Cardiac muscle cell (in vitro differentiated cells and primary cell): Measurements from ENCODE around the gene AHRR. TPM values are rescaled to one million over a fixed set of nuclear protein-coding genes. Genes with fewer than 3 reads are reported as not detected.

Experiments
- DNase-seq, 2 donors: peaks; one replicate each; pipeline versions ENCODE4 v3.0.0 to v3.0.0-alpha.2; 2010 to 2017; ENCODE audit warnings: low read depth in 1 of 2, low spot score in 1 of 2
- H3K27ac ChIP-seq: fragments of 200-600 bp; sonication (generic); 2 replicates; pipeline ENCODE4 v1.5.1; 2016
- H3K27me3 ChIP-seq: fragments of 200-600 bp; sonication (generic); 2 replicates; pipeline ENCODE4 v1.6.0; 2016; ENCODE audit warnings: control low read depth
- H3K36me3 ChIP-seq: fragments of 200-600 bp; sonication (generic); 2 replicates; pipeline ENCODE4 v1.5.1; 2016; ENCODE audit warnings: control low read depth
- H3K4me1 ChIP-seq: fragments of 200-600 bp; sonication (generic); 2 replicates; pipeline ENCODE4 v1.8.1; 2017; ENCODE audit warnings: low read depth, mild to moderate bottlenecking, mixed run types
- H3K4me3 ChIP-seq: fragments of 200-600 bp; sonication (generic); 2 replicates; pipeline ENCODE4 v1.5.1; 2016; ENCODE audit warnings: mild to moderate bottlenecking
- H3K9me3 ChIP-seq: fragments of 200-600 bp; sonication (generic); 2 replicates; pipeline ENCODE4 v1.5.1; 2017; ENCODE audit warnings: low read depth, mild to moderate bottlenecking, control low read depth
- polyA plus RNA-seq: library from polyadenylated mRNA; unstranded; fragments of >200 nt; fragmentation: Nextera tagmentation; extraction: Ambion mirVana; gene quantifications from 2 replicates; pipeline ENCODE4 v1.2.1, GENCODE V29; 2016
- total RNA-seq: library from RNA; depleted of rRNA; stranded (reverse); fragments of >200 nt; gene quantifications from 2 replicates; pipeline ENCODE4 v1.2.3, GENCODE V29; 2016
- TF ChIP-seq, protein P1 (sequence below): IDR thresholded peaks from 2 replicates; pipeline ENCODE4 v1.5.1; 2012; ENCODE audit warnings: low read depth, mild to moderate bottlenecking, low read length

Gene AHRR
- total and polyA plus RNA-seq, 2 experiments from 2014 or later = 0.99 to 1.4 TPM

GRCh38 chr5:386432-387341 is 65.2 kb downstream of the AHRR start:
- TF ChIP-seq, protein P1, sequence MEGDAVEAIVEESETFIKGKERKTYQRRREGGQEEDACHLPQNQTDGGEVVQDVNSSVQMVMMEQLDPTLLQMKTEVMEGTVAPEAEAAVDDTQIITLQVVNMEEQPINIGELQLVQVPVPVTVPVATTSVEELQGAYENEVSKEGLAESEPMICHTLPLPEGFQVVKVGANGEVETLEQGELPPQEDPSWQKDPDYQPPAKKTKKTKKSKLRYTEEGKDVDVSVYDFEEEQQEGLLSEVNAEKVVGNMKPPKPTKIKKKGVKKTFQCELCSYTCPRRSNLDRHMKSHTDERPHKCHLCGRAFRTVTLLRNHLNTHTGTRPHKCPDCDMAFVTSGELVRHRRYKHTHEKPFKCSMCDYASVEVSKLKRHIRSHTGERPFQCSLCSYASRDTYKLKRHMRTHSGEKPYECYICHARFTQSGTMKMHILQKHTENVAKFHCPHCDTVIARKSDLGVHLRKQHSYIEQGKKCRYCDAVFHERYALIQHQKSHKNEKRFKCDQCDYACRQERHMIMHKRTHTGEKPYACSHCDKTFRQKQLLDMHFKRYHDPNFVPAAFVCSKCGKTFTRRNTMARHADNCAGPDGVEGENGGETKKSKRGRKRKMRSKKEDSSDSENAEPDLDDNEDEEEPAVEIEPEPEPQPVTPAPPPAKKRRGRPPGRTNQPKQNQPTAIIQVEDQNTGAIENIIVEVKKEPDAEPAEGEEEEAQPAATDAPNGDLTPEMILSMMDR = no peak
- Histone ChIP-seq H3K9me3 (no peaks in the 10 kb centered on the region), H3K27me3 (no peaks in the 10 kb centered on the region), H3K4me3 (no peak overlapping the region), H3K27ac (no peak overlapping the region), H3K4me1 (no peaks in the 10 kb centered on the region), H3K36me3 (no peaks in the 10 kb centered on the region)
- DNase-seq = peak in 1 of 2 donors; percentile 52

GRCh38 chr5:387491-388265 is 66.2 kb downstream of the AHRR start:
- TF ChIP-seq, protein P1 = no peak
- Histone ChIP-seq H3K27me3 (no peaks in the 10 kb centered on the region), H3K9me3 (no peaks in the 10 kb centered on the region), H3K36me3 (no peaks in the 10 kb centered on the region), H3K4me3 (no peak overlapping the region), H3K27ac (no peak overlapping the region), H3K4me1 (no peaks in the 10 kb centered on the region)
- DNase-seq = no peak

DNA sequence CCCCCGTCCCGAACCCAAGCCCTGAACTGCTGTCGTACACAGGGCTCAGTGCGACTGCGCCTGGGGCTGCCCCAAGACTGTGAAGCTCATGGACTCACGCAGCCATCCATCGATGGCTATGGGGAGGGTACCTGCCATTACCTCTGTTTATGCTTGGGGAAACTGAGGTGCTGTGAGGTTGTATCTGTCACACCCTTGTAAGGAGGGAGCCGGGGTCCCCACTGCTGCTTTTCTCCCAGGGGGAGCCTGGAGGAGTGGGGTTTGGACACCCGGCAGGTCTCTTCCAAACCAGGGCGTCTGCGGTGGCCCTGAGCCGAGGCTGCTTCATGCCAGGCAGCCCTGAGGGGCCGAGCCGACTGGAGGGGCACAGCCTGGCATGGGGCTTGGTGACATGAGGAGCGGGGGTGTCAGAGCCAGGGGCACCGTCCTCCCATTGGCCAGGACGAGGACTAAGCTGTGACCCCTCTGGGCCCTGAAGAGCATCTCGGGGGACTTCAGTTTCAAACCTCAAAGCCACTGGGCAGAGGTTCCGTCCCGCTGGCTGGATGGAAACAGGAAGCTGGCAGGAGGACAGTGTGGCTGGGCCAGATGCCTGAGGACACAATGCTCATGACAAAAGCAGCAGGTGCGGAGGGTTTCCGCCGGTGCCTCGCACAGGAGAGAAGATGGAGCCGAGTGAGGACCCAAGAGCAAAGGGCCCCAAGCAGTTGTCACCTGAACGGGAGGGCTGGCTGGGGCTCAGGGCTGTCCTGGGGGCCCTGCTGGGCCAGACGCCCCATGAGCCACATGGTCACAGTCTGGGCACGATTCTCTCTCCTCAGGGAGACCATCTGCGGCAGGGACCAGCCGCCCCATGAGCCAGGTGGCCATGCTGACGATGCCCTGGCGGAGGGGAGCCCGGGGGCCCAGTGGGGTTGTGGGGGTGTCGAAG is 67.0 kb downstream of the AHRR start:
- no peaks in the 10 kb centered on the region for H3K9me3 ChIP-seq
- TF ChIP-seq, protein P1 = no peak
- no peak overlapping the region for H3K27ac ChIP-seq
- no peaks in the 10 kb centered on the region for H3K4me1 ChIP-seq
- no peaks in the 10 kb centered on the region for H3K27me3 ChIP-seq
- DNase-seq = no peak
- H3K36me3 ChIP-seq = no peaks in the 10 kb centered on the region
- H3K4me3 ChIP-seq = no peak overlapping the region

DNA sequence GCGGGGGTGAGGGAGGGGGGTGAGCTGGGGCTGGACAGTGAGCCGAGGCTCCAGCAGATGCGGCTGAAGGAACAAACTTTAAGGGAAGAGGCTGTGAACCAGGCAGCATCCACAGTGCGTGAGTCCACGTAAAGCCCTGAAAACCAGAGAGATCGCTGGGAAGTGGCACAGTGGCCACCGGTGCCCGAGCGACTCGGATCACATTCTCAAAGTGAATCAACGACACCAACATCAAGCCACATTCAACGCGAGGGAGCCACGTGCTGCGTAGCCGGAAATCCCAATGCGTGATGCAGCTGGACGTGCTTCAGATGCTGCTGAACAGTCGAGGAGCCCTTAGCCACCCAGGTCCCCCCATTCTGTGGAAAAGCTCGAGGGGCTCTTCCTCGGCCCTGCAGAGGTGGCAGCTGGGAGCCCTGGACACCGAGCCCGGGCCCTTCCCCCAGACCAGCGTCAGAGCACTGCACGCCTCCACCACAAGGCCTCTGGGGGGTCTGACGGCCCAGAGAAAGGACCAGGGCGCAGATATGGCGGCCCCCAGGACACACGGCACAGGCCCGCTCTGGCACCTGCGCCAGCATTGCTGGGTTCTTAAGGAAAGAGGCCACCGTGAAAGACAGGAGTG is 67.8 kb downstream of the AHRR start:
- TF ChIP-seq, protein P1 = no peak
- Histone ChIP-seq H3K4me3 (no peak overlapping the region), H3K36me3 (no peaks in the 10 kb centered on the region), H3K9me3 (no peaks in the 10 kb centered on the region), H3K4me1 (peaks cover 4% of the 10 kb centered on the region), H3K27me3 (no peaks in the 10 kb centered on the region), H3K27ac (no peak overlapping the region)
- DNase-seq = no peak
